ENCODE measurements around the gene MEF2C.

MEF2C gene

DNA sequence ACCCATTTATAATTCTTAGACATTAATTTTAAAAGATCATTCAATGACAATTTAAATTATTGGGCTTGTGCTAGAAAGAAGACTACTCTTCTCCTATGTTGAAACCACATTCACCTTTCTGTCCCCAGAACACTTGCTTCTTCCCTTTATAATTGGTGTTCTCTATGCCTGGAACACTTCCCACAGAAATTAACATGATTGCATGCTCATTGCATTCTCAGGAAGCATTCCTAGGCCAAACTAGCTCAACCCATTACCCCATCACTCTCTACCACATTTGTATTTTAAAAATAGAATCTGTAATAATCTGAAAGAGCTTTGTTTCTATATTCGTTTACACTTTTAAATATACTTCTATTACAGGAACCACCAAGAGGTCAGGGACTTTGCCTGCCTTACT, 184.7 kb downstream of the MEF2C start:
- no peak for DNase-seq
- intact Hi-C loops (cut with DNase I): no loop called here

DNA sequence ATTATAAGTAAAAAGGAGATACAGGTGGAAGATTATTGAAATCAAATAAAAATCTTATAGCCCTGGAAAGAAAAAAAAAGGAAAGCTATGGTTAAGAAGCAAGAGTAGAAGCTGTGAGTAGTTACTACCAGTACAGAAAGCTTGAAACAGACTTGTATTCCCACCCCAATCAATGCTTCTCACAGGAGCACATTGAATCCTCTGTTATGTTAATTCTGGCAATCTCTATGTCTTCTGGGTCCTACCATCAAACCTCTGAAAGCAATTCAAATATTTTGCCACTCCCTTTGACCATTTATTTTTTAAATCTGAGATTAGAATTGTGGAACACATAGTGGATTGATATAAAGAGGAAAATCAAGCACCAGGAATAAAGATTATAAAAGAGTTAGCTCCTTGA, 186.5 kb downstream of the MEF2C start:
- intact Hi-C loops (cut with DNase I): no loop called here
- no peak for DNase-seq

DNA sequence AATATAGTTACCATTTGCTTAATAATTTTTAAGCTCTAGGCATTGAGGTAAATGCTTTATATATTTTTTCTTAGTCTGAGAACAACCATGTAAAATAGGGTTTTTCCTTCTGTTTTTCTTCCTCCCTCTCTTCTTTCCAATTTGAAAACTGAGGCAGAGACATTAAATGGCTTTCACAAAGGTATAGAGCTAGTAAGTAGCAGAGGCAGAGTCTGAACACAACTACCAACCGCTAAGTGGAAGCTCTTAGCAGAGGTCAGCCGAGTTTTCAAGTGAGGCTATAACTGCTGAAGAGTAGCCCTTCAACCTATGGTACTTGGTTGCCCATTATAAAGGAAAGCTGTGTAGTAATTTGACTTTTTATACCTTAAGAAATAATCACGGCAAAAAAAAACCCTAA, 187.1 kb downstream of the MEF2C start:
- intact Hi-C loops (cut with DNase I): no loop called here
- DNase-seq: no peak

DNA sequence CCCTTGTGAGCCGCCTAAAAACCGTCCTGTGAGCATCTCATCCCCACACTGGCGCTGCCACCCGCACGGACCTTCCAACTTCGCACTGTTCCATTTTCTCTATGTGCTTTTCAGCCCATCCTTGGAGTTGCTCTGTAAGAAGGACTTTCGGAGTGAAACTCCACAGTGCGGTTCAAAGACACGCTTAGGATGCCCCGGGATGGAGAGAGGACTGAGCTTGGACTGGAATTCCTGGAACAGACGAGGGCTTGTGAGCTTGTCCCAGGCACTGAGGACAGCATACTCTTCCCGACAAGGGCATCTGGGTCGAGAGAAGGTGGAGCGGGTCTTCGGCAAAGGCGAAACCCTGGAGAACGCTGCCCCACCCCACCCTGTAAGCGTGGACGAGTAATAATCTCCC, 187.8 kb downstream of the MEF2C start:
- intact Hi-C loops (cut with DNase I): no loop called here
- peak in 1 of 10 donors; percentile 75 for DNase-seq

DNA sequence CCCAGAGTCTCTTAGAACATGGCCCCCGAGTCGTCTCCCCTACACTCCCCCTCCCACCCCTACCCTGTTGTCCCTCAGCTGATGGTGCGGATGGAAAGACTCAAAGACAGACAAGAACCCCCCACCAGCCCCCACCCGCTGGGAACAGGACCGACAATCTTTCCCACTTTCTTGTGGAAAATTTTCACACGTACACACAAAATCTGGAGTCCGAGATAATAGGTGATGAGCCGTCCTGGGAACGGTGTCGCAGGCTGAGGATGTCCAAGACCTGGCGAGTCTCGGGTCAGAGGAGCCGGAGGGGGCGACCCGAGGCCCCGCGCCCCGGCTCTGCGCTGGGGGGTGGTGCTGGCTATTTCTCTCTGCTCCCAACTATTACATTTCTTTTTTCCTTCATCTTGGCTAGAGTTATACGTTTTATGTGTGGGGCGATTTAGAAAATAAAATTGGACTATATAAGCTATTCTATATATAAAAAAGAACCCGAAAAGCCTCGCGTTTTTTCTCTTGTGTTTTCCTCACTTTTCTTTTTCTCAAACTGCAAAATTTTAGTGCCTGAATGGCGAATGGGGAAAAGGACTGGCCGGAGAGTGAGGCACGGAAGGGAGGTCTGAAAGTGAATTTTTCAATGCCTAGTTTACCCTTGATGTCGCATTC, 188.8 kb downstream of the MEF2C start:
- DNase-seq: peak in 1 of 10 donors; percentile 69
- intact Hi-C loops (cut with DNase I): loop anchor here (5.0 kb wide), 2 partner anchors 797 to 912 kb away; no protein-coding TSS in a partner anchor

DNA sequence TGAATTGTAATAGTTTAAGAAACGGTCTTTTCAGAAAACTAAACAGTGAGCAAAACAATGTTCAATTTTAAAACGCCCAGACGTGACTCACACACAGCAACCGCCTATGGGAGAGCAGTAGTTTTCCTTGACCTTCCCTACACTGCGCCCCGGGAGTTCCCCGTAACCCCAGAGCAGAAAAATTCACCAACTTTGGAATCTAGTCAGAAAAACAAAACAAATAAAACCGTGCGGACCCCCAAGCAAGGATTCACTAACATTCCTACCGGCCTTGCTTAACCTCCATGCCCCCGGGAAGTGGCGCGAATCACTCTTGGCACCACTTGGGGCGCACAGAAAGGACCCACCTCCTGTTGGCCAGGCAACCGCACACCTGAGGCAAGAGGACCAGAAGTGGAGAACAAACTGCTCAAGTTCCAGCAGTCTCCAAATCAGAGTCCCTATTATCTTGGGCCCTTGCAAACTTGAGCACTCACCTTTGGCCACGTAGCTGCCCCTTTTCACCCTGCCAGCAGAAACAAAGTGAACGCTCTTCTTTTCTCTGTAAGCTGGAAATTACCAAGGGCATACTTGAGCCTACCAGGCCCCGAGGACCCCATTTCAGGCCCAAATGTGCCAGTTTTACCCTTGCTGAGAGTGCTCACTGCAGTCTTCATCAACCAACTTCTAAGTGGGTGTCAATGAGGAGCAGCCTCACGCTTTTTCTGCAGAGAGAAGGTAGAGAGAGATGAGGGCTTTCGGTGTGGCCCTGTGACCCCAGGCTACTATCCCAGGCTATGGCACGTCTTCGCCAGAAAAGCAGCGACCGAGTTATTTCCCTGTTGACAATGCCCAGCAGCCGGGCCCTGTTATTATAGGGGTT, 189.7 kb downstream of the MEF2C start:
- intact Hi-C loops (cut with DNase I): loop anchor here (5.0 kb wide), 2 partner anchors 796 to 911 kb away; no protein-coding TSS in a partner anchor
- peak in 1 of 10 donors; percentile 72 for DNase-seq

DNA sequence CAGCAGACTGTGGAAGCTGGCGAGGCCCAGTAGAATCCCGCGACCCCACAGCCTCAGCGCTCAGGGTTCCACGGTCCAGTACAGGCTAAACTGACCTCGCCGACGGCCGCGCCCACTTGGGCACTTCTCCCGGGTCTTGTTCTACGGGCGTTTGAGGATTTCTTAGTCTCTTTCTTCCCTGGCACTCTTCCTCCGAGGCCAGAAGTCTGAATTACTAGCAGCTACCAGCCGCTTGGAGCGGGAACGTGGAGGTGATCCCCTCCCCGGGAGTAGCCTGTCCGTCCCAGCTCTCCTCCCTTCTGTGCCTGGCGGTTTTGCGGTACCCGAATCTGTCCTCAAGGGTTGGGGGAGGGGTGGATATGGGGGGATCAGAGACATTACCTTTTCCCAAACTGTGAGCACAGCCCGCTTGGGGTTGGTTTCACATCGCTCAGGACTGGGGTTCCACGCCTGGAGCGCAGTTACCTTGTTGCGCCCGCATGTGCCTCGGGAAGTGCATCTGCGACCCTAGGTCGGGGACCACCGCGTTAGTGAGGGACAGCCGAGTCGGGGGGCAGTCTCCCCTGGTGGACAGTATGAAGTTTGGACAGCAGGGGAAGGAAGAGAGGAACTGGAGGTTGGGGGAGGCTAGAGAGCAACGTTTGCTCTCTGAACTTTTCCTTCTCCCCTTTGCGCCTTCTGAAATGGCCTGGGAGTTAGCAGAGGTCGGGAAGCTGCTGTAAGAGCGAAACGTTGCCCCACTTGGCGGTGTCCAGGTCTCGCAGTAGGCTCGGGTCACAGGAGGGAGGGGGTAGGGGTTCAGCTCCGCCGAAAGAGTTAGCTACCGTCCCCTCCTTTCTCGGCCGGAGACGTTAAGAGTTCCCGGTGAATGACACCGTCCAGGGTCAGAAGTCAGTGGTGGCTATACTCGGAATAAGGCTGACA, 190.8 kb downstream of the MEF2C start:
- intact Hi-C loops (cut with DNase I): loop anchor here (5.0 kb wide), 2 partner anchors 795 to 910 kb away; no protein-coding TSS in a partner anchor
- peak in 6 of 10 donors; percentile 20 to 89 (median 64) for DNase-seq

DNA sequence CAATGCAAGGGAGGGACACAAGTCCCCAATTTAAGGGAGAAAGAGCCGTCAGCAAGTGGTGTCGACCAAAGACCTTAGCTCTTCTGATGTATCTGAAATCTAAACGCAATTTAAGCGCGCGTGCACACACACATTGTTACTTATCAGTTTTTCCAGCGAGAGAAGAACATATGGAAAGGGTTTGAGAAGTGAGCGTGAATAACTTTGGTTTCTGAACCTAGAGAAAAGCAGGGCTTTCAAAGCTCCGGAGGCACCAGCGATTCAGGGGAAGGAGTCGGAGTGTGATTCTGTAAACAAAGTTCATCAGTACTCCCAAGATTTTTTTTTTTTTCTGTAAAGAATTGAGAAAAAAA, 191.8 kb downstream of the MEF2C start:
- intact Hi-C loops (cut with DNase I): loop anchor here (5.0 kb wide), 2 partner anchors 794 to 909 kb away; no protein-coding TSS in a partner anchor
- no peak for DNase-seq

DNA sequence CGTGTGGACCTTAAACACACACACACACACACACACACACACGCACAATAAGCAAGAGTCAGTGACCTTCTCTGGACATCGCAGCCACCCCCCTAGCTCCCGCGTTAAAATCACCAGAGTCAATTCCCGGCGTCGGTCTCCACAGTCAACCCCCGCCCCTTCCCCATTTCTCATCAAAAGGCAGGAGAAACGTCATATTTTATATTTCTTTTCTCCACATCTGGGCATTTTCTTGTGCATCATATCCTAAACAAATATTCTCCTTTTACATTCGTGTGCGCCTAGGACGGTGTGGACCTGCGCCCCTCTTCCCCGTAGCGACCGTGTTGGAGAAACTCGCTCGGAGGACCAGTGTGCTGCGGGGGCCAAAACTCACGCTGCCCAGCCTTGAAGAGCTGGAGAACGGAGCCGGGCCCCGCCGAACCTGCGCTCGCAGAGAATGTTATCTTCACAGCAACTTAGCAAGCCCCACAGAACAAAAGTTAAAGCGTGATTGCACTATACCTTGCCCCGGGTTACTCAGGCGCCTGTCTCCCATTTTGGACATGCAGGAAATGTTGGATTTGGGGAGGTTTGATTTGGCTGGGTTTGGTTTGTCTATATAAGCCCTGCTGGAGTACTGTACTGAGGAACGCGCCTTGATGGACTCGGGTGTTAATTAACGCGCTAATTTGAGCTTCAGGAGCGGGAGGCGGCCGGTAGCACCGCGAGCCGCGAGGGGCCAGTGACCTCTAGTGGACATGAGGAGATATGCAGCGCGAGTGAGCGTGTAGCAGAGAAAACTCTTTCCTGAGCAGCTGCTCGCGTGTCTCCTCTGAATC, 192.4 kb downstream of the MEF2C start:
- DNase-seq: peak; percentile 85 to 98 (median 89)
- intact Hi-C loops (cut with DNase I): loop anchor here (5.0 kb wide), 2 partner anchors 793 to 908 kb away; no protein-coding TSS in a partner anchor

DNA sequence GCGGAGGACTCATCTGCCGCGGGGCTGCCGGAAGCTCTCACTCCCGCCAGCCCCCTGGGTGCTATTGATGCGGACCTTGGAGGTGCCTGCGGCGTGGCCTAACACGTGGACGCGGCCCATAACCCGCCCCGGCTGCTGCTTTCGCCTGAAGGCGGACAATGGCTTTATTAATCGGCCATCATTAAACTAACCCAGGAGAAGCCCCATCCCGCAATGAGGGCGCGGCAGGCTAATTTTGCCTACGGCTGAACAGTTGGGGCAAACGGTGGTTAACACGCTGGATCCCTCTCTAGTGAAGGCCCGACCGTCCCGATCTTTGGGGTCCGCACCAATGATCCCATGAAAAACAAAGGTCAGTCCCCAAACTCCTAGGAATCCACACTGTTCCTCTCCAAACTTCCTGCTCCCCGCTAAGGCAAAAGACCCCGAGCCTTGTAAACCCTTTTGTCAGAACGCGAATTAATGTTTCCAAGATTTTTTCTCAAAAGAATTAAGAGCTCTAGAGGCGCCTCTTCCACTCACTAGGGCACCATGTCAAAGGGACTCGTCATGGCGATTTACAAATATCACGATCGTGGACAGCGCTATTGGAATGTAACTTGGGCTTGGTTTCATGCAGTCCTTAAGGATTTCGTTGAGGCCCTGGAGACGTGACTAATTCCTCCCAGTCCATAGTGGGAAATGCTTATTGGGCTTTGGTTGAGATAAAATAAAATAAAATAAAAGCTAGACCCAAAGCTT, 193.1 kb downstream of the MEF2C start:
- DNase-seq: peak in 3 of 10 donors; percentile 63 to 91 (median 84)
- intact Hi-C loops (cut with DNase I): loop anchor here (5.0 to 10.0 kb wide), 3 partner anchors 793 to 1275 kb away; partner anchors contain the start of gene CCNH

DNA sequence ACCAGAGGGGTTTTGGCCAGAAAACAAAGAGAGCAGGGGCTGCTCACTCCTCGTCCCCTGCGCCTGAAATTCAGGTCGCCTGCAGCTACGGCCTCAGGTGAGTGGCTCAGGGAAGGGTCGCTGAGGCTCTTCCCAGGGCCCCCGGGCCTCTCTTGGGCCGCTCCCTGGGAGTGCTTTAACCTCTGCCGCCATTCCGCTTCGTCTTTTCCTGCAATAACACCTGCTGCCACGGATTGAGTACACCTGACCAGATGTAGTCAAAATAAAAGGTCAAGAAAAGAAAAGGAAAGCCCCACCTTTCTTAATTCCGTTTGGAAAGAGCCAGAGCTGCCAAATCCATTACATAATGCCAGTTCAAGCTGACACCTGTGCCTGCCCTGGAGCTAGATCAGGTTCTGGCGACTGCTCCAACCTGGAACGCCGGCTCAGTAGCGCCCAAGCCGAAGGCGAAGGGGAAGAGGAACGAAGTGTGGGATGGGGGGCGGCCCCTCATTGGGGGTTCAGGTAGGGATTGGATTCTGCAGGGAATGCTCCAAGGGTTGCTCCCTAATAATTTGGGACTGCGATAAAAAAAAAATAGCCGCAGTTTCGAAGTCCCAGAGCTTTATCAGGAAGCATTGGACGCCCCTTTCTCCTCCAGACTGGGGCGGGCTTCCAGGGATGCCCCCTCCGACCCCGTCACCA, 193.9 kb downstream of the MEF2C start:
- DNase-seq: peak in 3 of 10 donors; percentile 44 to 88 (median 75)
- intact Hi-C loops (cut with DNase I): loop anchor here (10.0 kb wide), 1 partner anchor 1274 kb away; the partner anchor contains the start of gene CCNH

DNA sequence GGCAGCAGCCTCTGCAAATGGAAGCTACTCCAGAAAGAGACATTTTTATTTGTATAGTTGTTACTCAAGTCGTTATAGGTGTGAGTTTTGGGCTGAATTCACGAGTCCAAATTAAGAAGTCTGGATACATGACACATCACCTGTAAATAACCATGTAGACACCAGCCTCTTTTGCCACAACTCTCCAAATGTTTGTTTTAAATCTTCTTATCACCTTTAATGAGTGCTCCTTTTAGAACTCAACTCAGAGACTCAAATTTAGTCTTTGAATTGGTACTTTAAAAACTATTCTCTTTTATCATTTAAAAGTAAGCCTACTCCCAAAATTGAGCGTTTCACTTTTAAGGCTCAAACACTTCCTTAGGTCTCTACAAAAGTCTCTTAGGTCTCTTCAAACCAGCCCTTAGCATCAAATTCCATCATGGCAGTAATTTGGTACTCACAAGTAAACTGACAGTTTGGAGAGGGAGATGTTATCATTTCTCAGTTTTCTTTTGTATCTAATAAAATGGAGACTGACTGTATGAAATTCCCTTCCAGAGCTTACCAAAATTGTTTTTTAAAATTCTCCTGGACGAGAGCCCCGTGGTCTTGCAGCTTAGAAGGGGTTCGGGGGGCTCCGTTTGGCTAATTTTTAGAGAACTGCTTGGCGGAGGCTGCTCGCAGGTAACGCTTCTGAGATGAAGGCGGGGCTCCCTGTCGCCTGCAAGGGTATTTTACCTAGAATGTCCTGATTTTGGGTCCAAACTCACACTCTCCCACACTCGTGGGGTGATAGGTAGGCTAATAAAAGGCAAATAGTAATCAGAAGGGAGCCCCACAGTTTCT, 194.6 kb downstream of the MEF2C start:
- intact Hi-C loops (cut with DNase I): loop anchor here (10.0 kb wide), 1 partner anchor 1274 kb away; the partner anchor contains the start of gene CCNH
- DNase-seq: peak in 1 of 10 donors; percentile 17

DNA sequence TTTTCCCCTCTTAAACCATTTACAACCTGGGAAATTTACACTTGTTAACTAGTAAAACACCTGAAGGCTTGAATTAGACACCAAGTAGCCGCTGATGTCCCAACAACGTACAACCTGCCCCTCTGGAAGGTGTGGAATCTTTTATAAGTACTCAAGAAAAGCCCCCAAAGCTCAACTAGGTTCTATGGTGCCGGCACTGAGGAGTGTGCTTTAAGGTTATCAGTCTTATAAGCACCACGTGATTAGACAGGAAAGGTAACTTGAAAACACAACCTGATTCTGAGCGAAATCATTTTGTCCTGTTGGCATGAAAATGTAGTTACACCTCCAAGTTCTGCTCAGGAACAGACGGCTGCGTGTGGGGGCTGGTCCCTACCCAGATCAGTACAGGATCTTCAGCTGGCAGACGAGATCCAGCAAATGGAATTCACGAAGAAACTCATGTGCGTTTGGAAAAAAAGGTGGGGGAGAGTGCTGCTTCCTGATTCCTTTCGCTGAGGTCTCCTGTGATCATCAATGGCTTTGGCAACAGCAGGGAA, 195.5 kb downstream of the MEF2C start:
- intact Hi-C loops (cut with DNase I): loop anchor here (10.0 kb wide), 1 partner anchor 1273 kb away; the partner anchor contains the start of gene CCNH

DNA sequence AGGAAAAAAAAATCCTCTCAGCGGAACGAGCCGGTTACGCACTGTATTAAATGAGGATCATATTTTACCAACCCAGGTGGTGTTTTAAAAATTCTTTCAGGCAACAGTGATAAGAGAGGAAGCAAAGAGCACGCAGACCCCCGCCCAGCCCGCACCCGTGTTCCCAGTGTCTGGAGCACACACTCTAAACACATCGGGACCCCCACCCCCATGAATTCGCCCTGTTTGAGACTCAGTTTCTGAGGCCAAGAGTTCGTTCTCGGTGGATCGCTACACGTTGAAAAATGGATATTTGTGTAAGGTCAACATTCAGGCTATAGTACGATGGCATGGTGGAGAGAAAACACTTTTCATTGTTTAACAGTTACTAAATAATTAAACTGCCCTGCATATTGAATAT, 196.3 kb downstream of the MEF2C start:
- DNase-seq: peak in 1 of 10 donors; percentile 18
- intact Hi-C loops (cut with DNase I): loop anchor here (10.0 kb wide), 1 partner anchor 1272 kb away; the partner anchor contains the start of gene CCNH

More for the DNA sequence above, 195.5 kb downstream of the MEF2C start:
- DNase-seq: peak in 6 of 10 donors; percentile 34 to 90 (median 56)

DNA sequence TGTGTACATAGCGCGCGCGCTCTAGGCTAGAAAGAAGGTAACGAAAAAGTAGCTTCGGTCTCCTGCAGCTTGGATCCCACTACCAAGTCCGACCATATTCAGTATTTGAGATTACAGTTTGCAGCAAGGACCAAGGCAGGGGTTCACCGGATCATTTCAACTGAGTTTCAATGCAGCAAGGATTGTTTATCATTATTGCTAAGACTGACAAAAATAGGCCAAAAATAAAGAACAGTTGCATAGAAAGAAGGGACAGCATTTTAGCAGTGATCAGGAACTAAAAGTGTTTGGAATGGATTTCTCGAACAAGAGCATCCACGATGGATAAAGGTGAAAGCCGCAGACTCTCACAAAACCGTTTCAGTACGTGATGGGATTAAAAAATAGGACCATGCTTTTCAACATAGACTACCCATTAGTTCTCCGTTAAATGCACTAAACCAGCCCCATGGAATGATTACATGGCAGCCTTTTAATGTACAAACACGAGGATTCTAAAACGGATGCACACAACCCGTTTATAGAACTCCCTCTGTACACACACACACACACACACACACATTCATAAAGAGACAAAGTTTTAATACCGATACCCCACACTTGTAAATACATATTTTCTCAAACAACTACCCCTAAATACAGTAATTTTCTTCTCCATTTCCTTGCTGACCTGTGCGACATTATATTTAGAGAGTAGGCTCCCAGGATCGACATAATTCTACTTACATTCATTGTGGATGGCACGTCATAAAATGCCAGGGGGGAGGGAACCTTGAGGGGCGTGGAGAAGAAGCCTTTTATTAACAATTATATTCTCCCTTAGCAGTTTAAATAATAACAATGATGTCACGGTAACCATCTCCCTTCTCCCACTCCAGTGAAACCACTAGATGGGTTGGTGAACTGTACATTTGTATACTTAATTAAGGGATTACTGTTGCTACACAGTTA, 197.1 kb downstream of the MEF2C start:
- peak in 1 of 10 donors; percentile 16 for DNase-seq
- intact Hi-C loops (cut with DNase I): loop anchor here (10.0 kb wide), 1 partner anchor 1271 kb away; the partner anchor contains the start of gene CCNH
